BJ (cell line): ENCODE data around the gene ATG4A. TPM values are rescaled to one million over a fixed set of nuclear protein-coding genes. Genes with fewer than 3 reads are reported as not detected.
A peak's percentile ranks its signal among the peaks of the same experiment; 100 is the strongest.

ENCODE experiments used
- CTCF ChIA-PET: fragments of 350-600 bp; formaldehyde crosslinking; extraction: SDS; loops from one replicate; lab custom pipeline; 2021; ENCODE audit warnings: antibody characterized with exemption, inconsistent platforms; lab: Yijun Ruan, JAX
- POLR2A ChIA-PET: fragments of 300-600 bp; sonication (Branson Sonifier 250); formaldehyde crosslinking; extraction: SDS; loops from one replicate; lab custom pipeline; 2021; ENCODE audit warnings: antibody characterized with exemption; lab: Charles Lee
- DNase-seq: peaks from one replicate; pipeline ENCODE4 v3.0.0-alpha.2; 2011; ENCODE audit warnings: low read depth
- H3K27me3 ChIP-seq: 2 replicates; pipeline ENCODE4 v1.6.0; 2011; ENCODE audit warnings: low read length; ENCODE audit not compliant: control insufficient read depth, insufficient read depth
- H3K36me3 ChIP-seq: 2 replicates; pipeline ENCODE4 v1.5.1; 2011; ENCODE audit warnings: low read length; ENCODE audit not compliant: control insufficient read depth, insufficient read depth
- H3K4me3 ChIP-seq: 2 replicates; pipeline ENCODE4 v1.5.1; 2011; ENCODE audit warnings: low read depth, mild to moderate bottlenecking, control low read depth, low read length
- CTCF ChIP-seq: IDR thresholded peaks from 2 replicates; pipeline ENCODE4 v1.5.1; 2011; ENCODE audit warnings: low read depth, mild to moderate bottlenecking, control low read depth, inconsistent platforms, low read length, moderate library complexity; ENCODE audit not compliant: insufficient read depth
- polyA plus RNA-seq: library from polyadenylated mRNA; depleted of rRNA; stranded (reverse); fragments of >200 nt; gene quantifications from 2 replicates; pipeline ENCODE4 v1.2.3, GENCODE V29; 2011

ATG4A gene
- polyA plus RNA-seq, 1 experiment = 6.9 TPM

- no peak for DNase-seq
- ChIA-PET POLR2A (no interaction called here), CTCF (no interaction called here)
- Histone ChIP-seq H3K4me3 (no peak overlapping the region), H3K36me3 (no peaks in the 10 kb centered on the region), H3K27me3 (no peaks in the 10 kb centered on the region)
- no peak for TF ChIP-seq CTCF
Measured at GRCh38 chrX:108114541-108114940, 23.0 kb downstream of the ATG4A start.

GRCh38 chrX:108117988-108118387 lies 26.4 kb downstream of the ATG4A start:
- no peaks in the 10 kb centered on the region for H3K27me3 ChIP-seq
- no peak overlapping the region for H3K4me3 ChIP-seq
- no peaks in the 10 kb centered on the region for H3K36me3 ChIP-seq
- CTCF ChIA-PET = no interaction called here
- TF ChIP-seq CTCF = no peak
- no peak for DNase-seq
- POLR2A ChIA-PET = no interaction called here

GRCh38 chrX:108121291-108121690 lies 29.7 kb downstream of the ATG4A start:
- CTCF ChIA-PET = interaction anchor here (3.9 kb wide), 1 partner anchor 18 kb away, joined by 13 read pairs; no protein-coding TSS in a partner anchor
- DNase-seq = no peak
- TF ChIP-seq CTCF = no peak
- no peaks in the 10 kb centered on the region for H3K36me3 ChIP-seq
- no peak overlapping the region for H3K4me3 ChIP-seq
- no peaks in the 10 kb centered on the region for H3K27me3 ChIP-seq
- POLR2A ChIA-PET = no interaction called here

- no peaks in the 10 kb centered on the region for H3K27me3 ChIP-seq
- H3K4me3 ChIP-seq = no peak overlapping the region
- no peaks in the 10 kb centered on the region for H3K36me3 ChIP-seq
- peak; percentile 16 for DNase-seq
- no peak for TF ChIP-seq CTCF
- ChIA-PET CTCF (interaction anchor here (3.9 kb wide), 1 partner anchor 16 kb away, joined by 13 read pairs; no protein-coding TSS in a partner anchor), POLR2A (no interaction called here)
Measured at GRCh38 chrX:108122748-108123147, 31.2 kb downstream of the ATG4A start.

- Histone ChIP-seq H3K4me3 (no peak overlapping the region), H3K27me3 (no peaks in the 10 kb centered on the region), H3K36me3 (no peaks in the 10 kb centered on the region)
- CTCF ChIA-PET = interaction anchor here (0.6 to 3.9 kb wide), 2 partner anchors 15 to 125 kb away, joined by 3 to 13 read pairs; no protein-coding TSS in a partner anchor
- no peak for DNase-seq
- TF ChIP-seq CTCF = no peak
- POLR2A ChIA-PET = no interaction called here
Measured at GRCh38 chrX:108123591-108124366, 32.2 kb downstream of the ATG4A start.
